Nephron (organoid): ENCODE results near the gene PIN4.
A peak's percentile ranks its signal among the peaks of the same experiment; 100 is the strongest.

Experiments used
- H3K27ac Mint-ChIP-seq, 3 experiments: 2 replicates each; pipeline ENCODE4 v1.8.0; 2020; ENCODE audit warnings: mixed read lengths in 3 of 3, mild to moderate bottlenecking in 2 of 3, moderate library complexity in 1 of 3
- H3K27me3 Mint-ChIP-seq: 2 replicates; pipeline ENCODE4 v1.8.0; 2021; ENCODE audit warnings: low read depth, mild to moderate bottlenecking, moderate library complexity, mixed read lengths
- H3K36me3 Mint-ChIP-seq: 2 replicates; pipeline ENCODE4 v1.8.0; 2020; ENCODE audit warnings: low read depth, mixed read lengths
- H3K4me1 Mint-ChIP-seq: 2 replicates; pipeline ENCODE4 v1.8.0; 2020; ENCODE audit warnings: mixed read lengths
- H3K4me3 Mint-ChIP-seq, 3 experiments: 2 replicates each; pipeline ENCODE4 v1.8.0; 2020; ENCODE audit warnings: mild to moderate bottlenecking in 3 of 3, mixed read lengths in 3 of 3, moderate library complexity in 2 of 3
- H3K9me3 Mint-ChIP-seq: 2 replicates; pipeline ENCODE4 v1.8.0; 2020; ENCODE audit warnings: mixed read lengths
- TF ChIP-seq, protein P1 (sequence below), 3 experiments: fragments of 200-600 bp; sonication (generic); IDR thresholded peaks; one replicate each; pipeline ENCODE4 v1.5.0; 2021; ENCODE audit warnings: antibody characterized with exemption in 3 of 3; ENCODE audit not compliant: unreplicated experiment in 3 of 3

The PIN4 gene

DNA sequence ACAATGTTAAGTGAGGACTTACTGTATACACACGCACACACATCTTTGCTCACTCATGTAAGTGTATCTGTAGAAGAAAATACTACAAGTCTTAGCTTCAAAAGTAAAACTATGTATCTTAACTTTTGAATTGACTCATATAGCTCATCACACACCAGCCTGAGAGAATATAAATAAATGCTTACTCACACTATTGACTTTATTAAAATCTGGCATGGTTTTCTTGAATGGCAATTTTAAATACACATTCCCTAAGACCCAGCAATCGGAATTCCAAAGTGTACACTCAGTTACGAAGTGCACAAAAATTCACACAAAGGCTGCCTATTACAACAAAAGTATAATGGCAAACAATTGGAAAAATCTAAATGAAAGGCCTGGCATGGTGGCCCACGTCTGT is 55.3 kb downstream of the PIN4 start:
- Mint-ChIP-seq H3K9me3 (peaks cover 10% of the 10 kb centered on the region), H3K27me3 (no peaks in the 10 kb centered on the region), H3K4me1 (no peaks in the 10 kb centered on the region), H3K36me3 (peaks cover 26% of the 10 kb centered on the region), H3K27ac (no peak overlapping the region), H3K4me3 (peak overlapping the region in 2 of 3 experiments; percentile 17 to 50)
- TF ChIP-seq, protein P1, sequence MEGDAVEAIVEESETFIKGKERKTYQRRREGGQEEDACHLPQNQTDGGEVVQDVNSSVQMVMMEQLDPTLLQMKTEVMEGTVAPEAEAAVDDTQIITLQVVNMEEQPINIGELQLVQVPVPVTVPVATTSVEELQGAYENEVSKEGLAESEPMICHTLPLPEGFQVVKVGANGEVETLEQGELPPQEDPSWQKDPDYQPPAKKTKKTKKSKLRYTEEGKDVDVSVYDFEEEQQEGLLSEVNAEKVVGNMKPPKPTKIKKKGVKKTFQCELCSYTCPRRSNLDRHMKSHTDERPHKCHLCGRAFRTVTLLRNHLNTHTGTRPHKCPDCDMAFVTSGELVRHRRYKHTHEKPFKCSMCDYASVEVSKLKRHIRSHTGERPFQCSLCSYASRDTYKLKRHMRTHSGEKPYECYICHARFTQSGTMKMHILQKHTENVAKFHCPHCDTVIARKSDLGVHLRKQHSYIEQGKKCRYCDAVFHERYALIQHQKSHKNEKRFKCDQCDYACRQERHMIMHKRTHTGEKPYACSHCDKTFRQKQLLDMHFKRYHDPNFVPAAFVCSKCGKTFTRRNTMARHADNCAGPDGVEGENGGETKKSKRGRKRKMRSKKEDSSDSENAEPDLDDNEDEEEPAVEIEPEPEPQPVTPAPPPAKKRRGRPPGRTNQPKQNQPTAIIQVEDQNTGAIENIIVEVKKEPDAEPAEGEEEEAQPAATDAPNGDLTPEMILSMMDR (IDR thresholded peaks at IDR 0.05; ENCODE audit: unreplicated experiment in 3 of 3): no peak

DNA sequence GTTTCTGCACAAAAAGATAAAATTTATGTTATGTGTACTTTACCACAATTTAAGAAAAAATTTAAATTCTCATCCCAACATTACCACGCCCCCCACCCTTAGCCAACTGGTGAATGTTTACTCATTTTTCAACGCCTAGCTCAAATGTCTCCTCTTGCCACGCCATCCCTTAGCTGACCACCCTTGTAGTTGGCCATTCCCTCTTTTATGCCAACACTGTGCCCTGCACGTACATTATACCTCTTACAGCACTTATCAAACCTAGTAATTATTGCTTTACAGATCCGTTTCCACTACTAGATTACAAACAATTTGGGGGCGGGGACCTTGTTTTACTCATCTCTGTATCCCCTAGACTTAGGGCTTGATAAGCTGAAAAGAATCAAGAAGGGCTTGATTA is 56.6 kb downstream of the PIN4 start:
- H3K9me3 Mint-ChIP-seq: peaks cover 8% of the 10 kb centered on the region
- H3K4me3 Mint-ChIP-seq: peak overlapping the region; percentile 81 to 84 (median 82)
- peaks cover 3% of the 10 kb centered on the region for H3K27me3 Mint-ChIP-seq
- no peaks in the 10 kb centered on the region for H3K4me1 Mint-ChIP-seq
- TF ChIP-seq, protein P1 (IDR thresholded peaks at IDR 0.05; ENCODE audit: unreplicated experiment in 3 of 3): no peak
- peaks cover 21% of the 10 kb centered on the region for H3K36me3 Mint-ChIP-seq
- H3K27ac Mint-ChIP-seq: no peak overlapping the region

DNA sequence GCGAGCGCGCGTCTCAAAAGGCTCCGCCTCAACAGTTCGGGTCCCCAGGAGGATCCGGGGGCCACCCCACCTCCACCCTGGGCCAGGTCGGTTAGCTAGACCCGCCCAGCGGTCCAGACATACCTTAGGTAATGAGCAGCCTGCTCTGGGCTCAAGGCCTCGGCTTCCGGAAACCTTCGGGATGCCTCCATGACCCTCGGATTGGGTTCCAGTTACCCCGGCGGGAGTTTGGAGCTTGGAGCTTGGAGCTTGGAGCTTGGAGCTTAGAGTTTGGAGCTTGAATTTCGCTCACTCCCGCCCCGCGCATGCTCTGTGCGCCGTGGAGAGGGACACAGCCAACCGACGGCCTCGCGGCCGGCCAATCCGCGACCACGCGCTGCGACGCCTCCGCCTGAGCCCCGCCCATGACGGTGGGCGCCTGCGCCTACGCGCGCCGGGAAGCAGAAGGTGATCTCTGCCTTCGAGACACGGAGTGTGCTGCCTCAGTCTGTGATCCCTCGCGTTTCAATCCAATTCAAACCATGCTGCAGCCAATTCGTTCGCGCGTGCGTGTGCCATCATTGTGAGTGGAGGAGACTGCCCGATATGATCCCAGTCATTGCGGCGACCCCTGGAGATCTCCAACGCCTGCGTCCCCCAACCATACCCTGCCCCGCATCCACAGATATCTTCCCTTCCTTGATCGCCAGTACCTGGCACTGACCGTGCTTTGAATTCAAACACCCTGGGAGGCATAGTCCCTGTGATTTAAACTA is 57.3 kb downstream of the PIN4 start, which contains the start of gene ERCC6L:
TSS of gene ERCC6L (minus strand) at position 307 of the 755 bp plus-strand sequence. CDS start at position 191, 116 bp downstream.
- Mint-ChIP-seq H3K27me3 (peaks cover 3% of the 10 kb centered on the region), H3K9me3 (peaks cover 8% of the 10 kb centered on the region), H3K4me3 (peak within 1 kb of the TSS; percentile 81 to 84 (median 82)), H3K36me3 (peaks cover 21% of the 10 kb centered on the region), H3K27ac (peak within 1 kb of the TSS; percentile 12 to 74 (median 53)), H3K4me1 (no peaks in the 10 kb centered on the region)
- TF ChIP-seq, protein P1 (IDR thresholded peaks at IDR 0.05; ENCODE audit: unreplicated experiment in 3 of 3): no peak

DNA sequence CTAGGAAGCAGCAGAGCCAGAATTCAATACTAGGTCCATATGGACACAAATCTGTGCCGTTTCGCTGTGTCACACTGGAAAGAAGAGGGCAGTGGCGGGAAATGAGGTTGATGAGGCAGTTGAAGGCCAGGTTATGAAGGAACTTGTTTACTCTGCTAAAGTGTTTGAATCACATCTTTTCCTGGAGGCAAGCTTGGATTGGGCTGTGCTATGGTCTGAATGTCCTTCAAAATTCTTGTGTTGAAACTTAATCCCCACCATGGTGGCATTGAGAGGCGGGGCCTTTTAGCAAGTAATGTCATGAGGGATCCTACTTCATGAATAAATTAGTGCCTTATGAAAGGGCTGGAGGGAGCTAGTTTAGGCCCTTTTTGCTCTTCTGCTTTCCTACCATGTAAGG is 59.4 kb downstream of the PIN4 start:
- H3K27me3 Mint-ChIP-seq: peaks cover 3% of the 10 kb centered on the region
- peaks cover 5% of the 10 kb centered on the region for H3K36me3 Mint-ChIP-seq
- H3K4me1 Mint-ChIP-seq: no peaks in the 10 kb centered on the region
- peaks cover 12% of the 10 kb centered on the region for H3K9me3 Mint-ChIP-seq
- TF ChIP-seq, protein P1 (IDR thresholded peaks at IDR 0.05; ENCODE audit: unreplicated experiment in 3 of 3): no peak
- no peak overlapping the region for H3K27ac Mint-ChIP-seq
- H3K4me3 Mint-ChIP-seq: no peak overlapping the region

DNA sequence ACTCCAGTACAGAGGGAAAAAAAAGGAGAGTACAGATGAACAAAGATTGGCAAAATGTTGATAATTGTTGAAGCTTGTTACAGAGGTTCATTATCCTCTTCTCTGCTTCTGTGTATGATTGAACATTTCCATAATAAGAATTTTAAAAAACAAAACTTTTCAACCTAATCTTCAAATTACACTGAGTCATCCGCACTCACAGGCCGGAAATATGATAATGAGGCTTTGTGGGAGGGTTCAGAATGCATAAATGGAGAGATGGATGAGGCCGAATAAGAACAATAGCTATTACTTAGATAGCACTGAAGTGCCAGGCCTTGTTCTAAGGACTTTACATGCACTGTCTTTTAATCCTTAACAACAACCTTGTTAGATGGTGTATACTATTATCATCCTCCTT is 61.9 kb downstream of the PIN4 start:
- H3K27ac Mint-ChIP-seq: no peak overlapping the region
- H3K36me3 Mint-ChIP-seq: no peaks in the 10 kb centered on the region
- no peak overlapping the region for H3K4me3 Mint-ChIP-seq
- H3K4me1 Mint-ChIP-seq: no peaks in the 10 kb centered on the region
- H3K27me3 Mint-ChIP-seq: peaks cover 3% of the 10 kb centered on the region
- peaks cover 14% of the 10 kb centered on the region for H3K9me3 Mint-ChIP-seq
- TF ChIP-seq, protein P1 (IDR thresholded peaks at IDR 0.05; ENCODE audit: unreplicated experiment in 3 of 3): no peak
